HL-60/S4 treated with phorbol 12-myristate 13-acetate at 8.2 ng/mL for 4 days and 3 days (cell line): ENCODE measurements around the gene SINHCAF.
"Not testable (repeated sequence)": the region's sequence is repeated elsewhere in the genome, so short reads cannot be mapped to it uniquely, and the experiment has no call there.

Source experiments
- in situ Hi-C: fragments of 300-500 bp; cut with MboI; formaldehyde crosslinking; loops from 2 replicates; pipeline ENCODE4 v1.15.0; 2022; ENCODE audit warnings: low sequenced_read_pairs

The SINHCAF gene

GRCh38 chr12:31267966-31268365 is 58.0 kb downstream of the SINHCAF start:
- in situ Hi-C loops, result no loop called here

GRCh38 chr12:31265722-31266121 is 60.2 kb downstream of the SINHCAF start:
- in situ Hi-C loops, result no loop called here

DNA sequence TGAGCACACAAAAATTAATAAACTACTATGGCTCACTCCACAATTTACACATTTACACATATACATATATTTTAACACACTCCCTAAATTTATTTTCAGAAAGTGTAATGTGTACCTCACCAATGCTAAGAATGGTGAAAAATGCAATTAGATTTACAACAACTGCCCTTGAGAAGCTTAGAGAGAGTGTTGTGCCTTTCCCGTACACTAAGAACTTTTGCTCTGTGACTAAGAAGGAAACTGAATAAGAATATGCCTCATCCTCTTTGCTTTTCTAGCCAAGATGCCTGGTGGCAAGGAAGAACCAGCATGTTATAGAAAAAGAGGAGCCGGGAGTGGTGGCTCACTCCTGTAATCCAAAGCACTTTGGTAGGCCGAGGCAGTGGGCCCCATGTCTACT is 62.3 kb downstream of the SINHCAF start:
- in situ Hi-C loops, result no loop called here

- in situ Hi-C loops, result no loop called here
Observed at GRCh38 chr12:31261744-31262143, 64.2 kb downstream of the SINHCAF start.

DNA sequence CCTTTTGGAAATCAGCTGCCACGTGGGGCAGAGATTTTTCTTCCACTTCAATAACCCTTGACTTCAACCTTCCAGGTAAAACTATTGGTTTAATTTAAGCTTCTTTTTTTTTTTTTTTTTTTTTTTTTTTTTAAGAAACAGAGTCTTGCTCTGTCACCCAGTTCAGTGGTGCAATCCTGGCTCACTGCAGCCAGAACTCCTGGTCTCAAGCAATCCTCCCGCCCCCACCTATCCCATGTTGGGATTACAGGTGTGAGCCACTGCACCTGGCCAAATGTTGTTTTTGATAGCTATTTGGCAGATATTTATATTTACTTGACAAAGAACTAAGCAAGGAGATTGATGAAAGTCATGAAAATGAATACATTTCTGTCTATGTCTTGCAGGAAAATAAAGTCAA is 65.1 kb downstream of the SINHCAF start:
- in situ Hi-C loops, result no loop called here

DNA sequence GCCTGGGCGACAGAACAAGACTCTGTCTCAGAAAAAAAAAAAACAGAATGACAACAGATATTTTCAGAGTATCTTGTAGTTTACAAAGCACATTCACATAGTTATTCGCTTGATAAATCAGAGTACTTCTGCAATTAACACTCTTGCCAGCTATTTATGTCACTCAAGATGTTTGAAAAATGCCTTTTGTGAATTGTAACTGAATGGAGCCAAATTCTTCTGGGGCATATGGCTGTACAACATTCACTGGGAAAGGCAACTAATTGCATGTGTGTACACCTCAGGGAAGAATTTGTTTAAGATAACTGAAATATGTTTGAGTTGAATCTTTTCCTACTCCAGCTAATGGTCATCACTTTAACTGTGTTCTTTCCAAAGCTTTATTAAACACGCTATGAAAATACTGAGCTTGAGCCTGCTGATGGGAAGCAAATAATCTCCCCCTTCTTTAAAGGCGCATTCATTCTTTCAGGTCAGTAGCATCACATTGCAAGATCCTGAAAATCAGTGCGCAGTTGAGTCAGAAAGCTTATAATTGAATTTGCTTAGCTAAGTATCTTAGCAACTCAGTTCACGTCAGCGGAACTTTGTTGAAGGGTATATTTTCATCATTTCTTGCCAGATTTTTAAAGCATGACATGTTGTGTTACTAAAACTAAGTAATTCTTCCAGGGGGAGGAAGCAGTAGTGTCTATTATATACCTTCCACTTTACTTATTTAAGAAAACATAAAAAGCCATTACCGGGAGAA is 66.6 kb downstream of the SINHCAF start:
- in situ Hi-C loops, result no loop called here

GRCh38 chr12:31257784-31258183 is 68.2 kb downstream of the SINHCAF start:
- in situ Hi-C loops, result no loop called here

DNA sequence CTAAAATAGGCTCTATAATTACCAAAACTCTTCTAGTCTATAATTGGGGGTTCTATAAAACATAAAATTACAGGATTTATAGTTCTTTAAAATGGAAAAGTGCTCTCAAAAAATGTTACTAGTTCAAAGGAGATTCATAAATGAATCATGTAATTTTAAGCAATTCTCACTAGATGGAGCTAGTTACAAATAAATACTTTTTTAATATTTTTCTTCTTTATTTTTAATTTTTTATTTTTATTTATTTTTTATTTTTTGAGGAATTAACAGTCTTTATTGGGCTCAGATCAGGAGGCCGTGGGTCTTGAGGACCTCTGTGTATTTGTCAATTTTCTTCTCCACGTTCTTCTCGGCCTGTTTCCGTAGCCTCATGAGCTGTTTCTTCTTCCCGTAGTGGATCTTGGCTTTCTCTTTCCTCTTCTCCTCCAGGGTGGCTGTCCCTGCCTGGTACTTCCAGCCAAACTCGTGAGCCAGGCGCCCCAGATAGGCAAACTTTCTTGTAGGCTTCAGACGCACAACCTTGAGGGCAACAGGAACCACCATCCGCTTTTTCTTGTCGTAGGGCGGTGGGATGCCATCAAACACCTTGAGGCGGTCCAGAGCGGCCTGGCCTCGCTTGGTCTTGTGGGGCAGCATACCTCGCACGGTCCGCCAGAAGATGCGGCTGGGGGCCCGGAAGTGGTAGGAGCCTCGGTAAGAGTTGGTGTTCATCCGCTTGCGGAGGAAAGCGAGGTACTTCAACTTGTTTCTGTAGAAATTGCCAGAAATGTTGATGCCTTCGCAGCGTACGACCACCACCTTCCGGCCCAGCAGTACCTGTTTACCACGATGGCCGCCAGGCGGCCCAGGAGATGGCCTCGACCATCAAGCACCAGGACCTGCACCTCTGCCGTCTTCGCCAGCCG is 74.0 kb downstream of the SINHCAF start:
- in situ Hi-C loops, result not testable (repeated sequence)

- in situ Hi-C loops, result no loop called here
Observed at GRCh38 chr12:31250179-31250578, 75.8 kb downstream of the SINHCAF start.

DNA sequence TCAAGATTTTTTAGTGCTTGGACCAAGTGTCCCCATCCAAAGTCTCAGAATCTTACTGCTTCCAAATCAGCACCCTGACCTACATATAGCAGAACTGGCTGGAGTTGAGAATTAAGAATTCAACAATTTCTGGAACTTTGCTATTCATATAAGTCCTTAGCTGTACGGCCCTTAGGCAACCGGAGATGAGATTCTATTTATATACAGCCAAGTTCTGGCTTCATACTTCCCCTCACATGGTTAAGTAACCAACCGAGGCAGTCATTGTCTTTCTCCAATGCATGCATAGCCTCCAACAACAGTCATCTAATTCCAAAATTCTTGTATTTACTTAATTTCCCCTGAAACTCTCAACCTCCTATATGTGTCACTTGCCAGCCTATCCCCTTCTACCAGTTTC is 76.6 kb downstream of the SINHCAF start:
- in situ Hi-C loops, result loop anchor here (25.0 kb wide), 1 partner anchor 412 kb away; no protein-coding TSS in a partner anchor

- in situ Hi-C loops, result loop anchor here (25.0 kb wide), 1 partner anchor 412 kb away; no protein-coding TSS in a partner anchor
Observed at GRCh38 chr12:31248815-31249214, 77.1 kb downstream of the SINHCAF start.

DNA sequence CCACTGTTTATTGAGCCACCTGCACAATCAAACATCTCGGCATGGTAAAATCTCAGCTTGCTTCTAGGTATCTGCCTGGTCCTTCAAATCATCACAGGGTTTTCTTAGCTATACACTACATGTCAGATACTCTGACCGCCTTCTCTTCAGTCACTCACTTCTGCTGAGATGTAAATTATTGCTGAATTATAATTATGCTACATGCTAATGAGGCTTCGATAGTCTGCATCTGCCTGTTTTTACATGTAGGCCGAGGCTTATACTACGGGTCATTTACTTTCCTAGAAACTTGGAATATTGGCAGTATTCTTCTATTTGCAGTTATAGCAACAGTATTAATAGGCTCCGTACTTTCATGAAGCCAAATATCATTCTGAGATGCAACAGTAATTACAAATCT is 77.6 kb downstream of the SINHCAF start:
- in situ Hi-C loops, result loop anchor here (25.0 kb wide), 1 partner anchor 411 kb away; no protein-coding TSS in a partner anchor

- in situ Hi-C loops, result loop anchor here (25.0 kb wide), 1 partner anchor 409 kb away; no protein-coding TSS in a partner anchor
Observed at GRCh38 chr12:31246470-31246850, 79.5 kb downstream of the SINHCAF start.

- in situ Hi-C loops, result loop anchor here (25.0 kb wide), 1 partner anchor 409 kb away; no protein-coding TSS in a partner anchor
Observed at GRCh38 chr12:31245822-31246469, 80.0 kb downstream of the SINHCAF start.

DNA sequence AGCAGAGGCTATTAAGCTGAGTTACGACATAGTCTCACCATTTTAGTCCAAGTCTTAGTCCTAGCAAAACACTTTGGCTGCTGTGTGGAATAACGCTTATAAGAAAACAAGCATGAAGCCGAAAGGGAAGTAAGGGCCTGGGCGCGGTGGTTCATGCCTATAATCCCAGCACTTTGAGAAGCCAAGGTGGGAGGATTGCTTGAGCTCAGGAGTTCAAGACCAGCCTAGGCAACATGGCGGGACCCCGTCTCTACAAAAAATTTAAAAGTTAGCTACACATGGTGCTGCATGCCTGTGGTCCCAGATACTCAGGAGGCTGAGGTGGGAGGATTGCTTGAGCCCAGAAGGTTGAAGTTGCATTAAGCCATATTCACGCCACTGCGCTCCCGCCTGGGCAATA is 83.5 kb downstream of the SINHCAF start:
- in situ Hi-C loops, result loop anchor here (25.0 kb wide), 1 partner anchor 405 kb away; no protein-coding TSS in a partner anchor

DNA sequence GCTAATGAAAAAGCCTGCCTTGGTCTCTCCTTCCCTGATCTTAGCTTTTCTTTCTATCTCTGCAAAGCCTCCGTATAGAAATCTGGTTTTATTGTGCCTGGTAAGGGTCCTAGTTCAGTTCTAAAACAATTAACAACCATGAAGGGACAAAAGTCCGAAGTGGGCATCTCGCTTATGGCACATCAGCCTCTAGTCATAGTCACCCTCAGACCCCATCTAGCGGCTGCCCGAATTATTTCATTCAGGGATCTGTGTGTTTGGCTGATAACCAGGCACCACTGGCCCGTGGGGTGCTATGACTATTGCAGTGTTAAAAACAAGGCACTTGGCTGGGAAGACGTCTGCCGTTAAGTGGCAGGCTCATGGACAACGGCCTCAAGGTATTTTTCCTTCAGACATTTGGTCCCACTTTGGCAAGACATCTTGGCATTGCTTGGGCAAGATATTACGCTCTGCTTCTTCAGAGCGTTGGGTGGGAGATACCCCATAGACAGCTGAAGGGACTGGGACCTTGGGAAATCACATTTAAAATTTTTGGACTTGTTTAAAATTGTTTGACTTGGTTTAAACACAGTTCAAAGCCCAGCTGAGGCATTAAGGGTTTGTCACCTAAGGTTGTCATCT is 87.1 kb downstream of the SINHCAF start:
- in situ Hi-C loops, result loop anchor here (25.0 kb wide), 1 partner anchor 402 kb away; no protein-coding TSS in a partner anchor

DNA sequence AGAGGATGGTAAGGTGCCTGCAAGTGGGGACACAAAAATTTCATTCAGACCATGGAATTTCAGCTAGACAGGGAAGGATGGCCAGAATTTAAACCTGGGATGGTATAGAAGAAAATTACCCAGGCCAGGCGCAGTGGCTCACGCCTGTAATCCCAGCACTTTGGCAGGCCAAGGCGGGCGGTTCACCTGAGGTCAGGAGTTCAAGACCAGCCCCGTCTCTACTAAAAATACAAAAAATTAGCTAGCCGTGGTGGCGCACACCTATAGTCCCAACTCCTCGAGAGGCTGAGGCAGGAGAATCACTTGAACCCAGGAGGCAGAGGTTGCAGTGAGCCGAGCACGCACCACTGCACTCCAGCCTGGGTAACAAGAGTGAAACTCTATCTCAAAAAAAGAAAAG is 87.6 kb downstream of the SINHCAF start:
- in situ Hi-C loops, result loop anchor here (25.0 kb wide), 1 partner anchor 401 kb away; no protein-coding TSS in a partner anchor

- in situ Hi-C loops, result loop anchor here (25.0 kb wide), 1 partner anchor 400 kb away; no protein-coding TSS in a partner anchor
Observed at GRCh38 chr12:31236998-31237637, 88.8 kb downstream of the SINHCAF start.

- in situ Hi-C loops, result loop anchor here (25.0 kb wide), 1 partner anchor 399 kb away; no protein-coding TSS in a partner anchor
Observed at GRCh38 chr12:31235868-31236395, 90.0 kb downstream of the SINHCAF start.
